ENCODE results near the gene GYS2. TPM values are rescaled to one million over a fixed set of nuclear protein-coding genes. Genes with fewer than 3 reads are reported as not detected.

Gene GYS2
- total and polyA plus RNA-seq, 2 of the 4 experiments (the other 2 are of a cell fraction), result not detected

- H4K8ac ChIP-seq (ENCODE audit: low read depth in 2 of 2, low read length in 2 of 2), result no peak overlapping the region
- no peaks in the 10 kb centered on the region for H3K27me3 ChIP-seq (ENCODE audit: control insufficient read depth, insufficient read depth, low read length)
- no peaks in the 10 kb centered on the region for H3K9me3 ChIP-seq (ENCODE audit: control insufficient read depth, insufficient read depth, low read length)
- no peak for DNase-seq
- no peak overlapping the region for H3K4me3 ChIP-seq (ENCODE audit: insufficient read depth, low read depth, low read length)
- H3K56ac ChIP-seq (ENCODE audit: extremely low read depth, insufficient read depth, low read length), result no peak overlapping the region
- no peak overlapping the region for H2BK5ac ChIP-seq (ENCODE audit: low read depth, low read length, poor library complexity, severe bottlenecking)
- no peak overlapping the region for H3K14ac ChIP-seq (replicated peaks; ENCODE audit: low read depth, low read length)
- H3K27ac ChIP-seq (ENCODE audit: insufficient read depth, low read length), result no peak overlapping the region
- TF ChIP-seq BHLHE40 (IDR thresholded peaks at IDR 0.05; ENCODE audit: low read depth, low read length) (no peak), RCOR1 (IDR thresholded peaks at IDR 0.05; ENCODE audit: insufficient replicate concordance, low read length) (no peak), SMC3 (IDR thresholded peaks at IDR 0.05; ENCODE audit: low read depth, low read length) (no peak), MAFK (IDR thresholded peaks at IDR 0.05; ENCODE audit: low read depth, low read length) (no peak), NFE2L2 (IDR thresholded peaks at IDR 0.05; ENCODE audit: low read depth, low read length) (no peak), RAD21 (IDR thresholded peaks at IDR 0.05; ENCODE audit: low read length) (no peak), RFX5 (IDR thresholded peaks at IDR 0.05; ENCODE audit: low read depth, low read length) (no peak)
- no peak overlapping the region for H4K5ac ChIP-seq (ENCODE audit: low read depth, low read length)
- H2BK120ac ChIP-seq (ENCODE audit: low read depth, low read length), result no peak overlapping the region
- no peak overlapping the region for H2AK5ac ChIP-seq (ENCODE audit: low read depth, low read length)
- H4K20me1 ChIP-seq (ENCODE audit: insufficient read depth, low read length), result no peaks in the 10 kb centered on the region
- no peak overlapping the region for H3K9ac ChIP-seq (ENCODE audit: low read depth, low read length)
- WGBS, 2 experiments (ENCODE audit: extremely low coverage in 2 of 2, insufficient read length in 1 of 2), result no CpG with 5 or more reads among the region's 3 CpGs
- POLR2A ChIA-PET (ENCODE audit: unreplicated experiment), result no interaction called here
- H2AK9ac ChIP-seq (replicated peaks; ENCODE audit: low read depth, low read length, poor library complexity), result no peak overlapping the region
- H3K4me1 ChIP-seq (ENCODE audit: control insufficient read depth, insufficient read depth, low read length), result no peaks in the 10 kb centered on the region
- H2AFZ ChIP-seq (replicated peaks; ENCODE audit: low read length, poor library complexity), result no peak overlapping the region
- no peak overlapping the region for H3K4ac ChIP-seq (ENCODE audit: low read depth, low read length)
- in situ Hi-C loops (cut with MboI; ENCODE audit: low sequenced_read_pairs), result no loop called here
- intact Hi-C loops (cut with micrococcal nuclease), result no loop called here
- H4K91ac ChIP-seq (ENCODE audit: insufficient read depth, low read depth, low read length), result no peak overlapping the region
- H3K9me1 ChIP-seq (ENCODE audit: insufficient read depth, low read length), result no peaks in the 10 kb centered on the region
- H3K18ac ChIP-seq (ENCODE audit: low read depth, low read length), result no peak overlapping the region
- H3K36me3 ChIP-seq (ENCODE audit: control insufficient read depth, insufficient read depth, low read length), result peaks cover 18% of the 10 kb centered on the region
- no peak for ATAC-seq (ENCODE audit: low read depth)
- no peak overlapping the region for H3K23ac ChIP-seq (ENCODE audit: low read depth, low read length)
- dilution Hi-C loops (cut with HindIII; ENCODE audit: low sequenced_read_pairs, unreplicated experiment), result no loop called here
- H2BK15ac ChIP-seq (ENCODE audit: low read depth, low read length), result no peak overlapping the region
- no peak overlapping the region for H2BK20ac ChIP-seq (ENCODE audit: low read depth, low read length)
- H3K4me2 ChIP-seq (ENCODE audit: low read depth, low read length), result no peak overlapping the region
- no TSS peak for BruUV-seq (replicated peaks)
- no peaks in the 10 kb centered on the region; a peak in 1 of 4 replicates for H3K79me1 ChIP-seq (ENCODE audit: low read depth in 1 of 2, low read length in 2 of 2)
- CTCF ChIA-PET, result interaction anchor here (0.6 kb wide), 1 partner anchor 8 kb away, joined by 3 read pairs; no protein-coding TSS in a partner anchor
Measured at GRCh38 chr12:21634245-21634644, 29.6 kb upstream of the GYS2 start.

Measured in IMR-90 (cell line).